A172 (cell line): ENCODE results near the gene QKI. TPM values are rescaled to one million over a fixed set of nuclear protein-coding genes. Genes with fewer than 3 reads are reported as not detected.
A peak's percentile ranks its signal among the peaks of the same experiment; 100 is the strongest.
"Not testable (repeated sequence)": the region's sequence is repeated elsewhere in the genome, so short reads cannot be mapped to it uniquely, and the experiment has no call there.

Experiments used
- DNase-seq: peaks from one replicate; pipeline ENCODE4 v3.0.0-alpha.2; 2015; ENCODE audit warnings: low spot score
- total RNA-seq: library from RNA; depleted of rRNA; stranded (reverse); fragments of >200 nt; shearing (Covaris generic); gene quantifications from 2 replicates; pipeline ENCODE4 v1.2.3, GENCODE V29; 2014

Gene QKI
- total RNA-seq, 1 experiment from 2014 or later, result 81.2 TPM

DNA sequence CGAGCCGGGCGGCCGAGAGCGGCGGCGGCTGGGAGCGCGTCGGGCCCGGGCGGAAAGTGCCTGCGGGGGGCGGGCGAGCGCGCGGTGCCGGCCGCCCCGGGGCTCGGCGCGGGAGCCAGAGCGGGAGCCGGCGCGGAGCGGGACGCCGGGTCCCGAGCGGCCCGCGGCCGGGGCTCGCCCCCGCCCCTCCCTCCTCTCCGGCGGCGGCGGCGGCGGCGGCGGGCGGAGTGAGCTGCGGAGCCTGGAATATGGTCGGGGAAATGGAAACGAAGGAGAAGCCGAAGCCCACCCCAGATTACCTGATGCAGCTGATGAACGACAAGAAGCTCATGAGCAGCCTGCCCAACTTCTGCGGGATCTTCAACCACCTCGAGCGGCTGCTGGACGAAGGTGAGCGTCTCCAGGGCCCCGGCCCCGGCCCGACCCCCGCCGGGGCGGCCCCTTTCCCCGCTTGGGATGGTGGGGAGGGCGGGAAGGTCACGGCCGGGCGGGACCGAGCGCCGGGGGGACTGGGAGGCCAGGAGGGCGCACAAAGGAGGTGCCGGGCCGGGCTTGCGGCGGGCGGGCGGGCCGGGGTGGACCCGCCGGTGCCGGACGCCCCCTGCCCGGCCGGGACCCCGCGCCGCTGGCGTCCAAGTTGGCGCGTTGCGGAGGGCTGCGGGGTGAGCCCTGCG, 565 bp downstream of the QKI start:
- DNase-seq, result no peak

DNA sequence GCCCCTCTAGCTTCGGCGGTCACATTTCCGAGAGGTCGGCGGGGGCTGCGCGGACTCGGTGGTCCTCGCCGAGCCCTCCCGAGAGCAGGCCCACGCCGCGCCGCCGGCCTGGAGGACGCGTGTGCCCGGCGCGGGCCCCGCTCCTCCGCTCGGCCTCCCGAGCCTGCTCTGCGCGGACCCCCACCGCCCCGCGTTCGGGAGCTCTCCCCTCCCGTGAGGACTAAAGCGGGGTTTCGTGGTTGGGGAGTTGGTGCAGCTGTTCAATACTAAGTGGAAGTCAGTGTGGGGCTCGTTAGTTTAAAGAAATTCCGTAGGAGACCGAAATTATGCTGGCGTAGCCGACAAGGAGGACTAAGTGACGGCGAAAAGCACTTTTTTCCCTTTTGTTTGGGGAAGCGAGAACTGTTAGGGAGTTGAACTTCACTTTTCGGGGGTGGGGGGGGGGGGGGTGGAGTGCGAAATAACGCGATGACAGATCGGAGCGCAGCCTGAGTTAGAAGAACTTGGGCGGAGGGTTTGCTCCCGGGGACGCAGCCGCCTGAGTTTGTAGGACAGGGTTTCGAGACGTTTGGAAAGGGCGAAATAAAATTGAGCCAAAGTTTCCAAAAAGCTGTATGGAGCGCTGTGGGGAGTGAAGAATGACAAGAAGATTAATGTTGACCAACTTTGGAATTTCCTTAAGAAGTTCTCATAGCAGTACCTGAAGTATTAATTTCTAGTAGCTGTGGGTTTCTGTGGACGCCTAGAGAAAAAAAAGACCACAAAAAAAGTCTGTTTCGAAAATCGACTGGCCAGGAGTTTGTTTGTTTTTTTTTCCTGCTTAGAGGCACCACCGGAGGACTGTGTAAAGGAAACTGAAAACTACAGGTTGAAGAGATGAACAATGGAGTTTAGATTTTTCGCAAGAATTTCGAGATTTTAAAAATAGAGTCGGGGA, 1.4 kb downstream of the QKI start:
- peak; percentile 16 for DNase-seq

DNA sequence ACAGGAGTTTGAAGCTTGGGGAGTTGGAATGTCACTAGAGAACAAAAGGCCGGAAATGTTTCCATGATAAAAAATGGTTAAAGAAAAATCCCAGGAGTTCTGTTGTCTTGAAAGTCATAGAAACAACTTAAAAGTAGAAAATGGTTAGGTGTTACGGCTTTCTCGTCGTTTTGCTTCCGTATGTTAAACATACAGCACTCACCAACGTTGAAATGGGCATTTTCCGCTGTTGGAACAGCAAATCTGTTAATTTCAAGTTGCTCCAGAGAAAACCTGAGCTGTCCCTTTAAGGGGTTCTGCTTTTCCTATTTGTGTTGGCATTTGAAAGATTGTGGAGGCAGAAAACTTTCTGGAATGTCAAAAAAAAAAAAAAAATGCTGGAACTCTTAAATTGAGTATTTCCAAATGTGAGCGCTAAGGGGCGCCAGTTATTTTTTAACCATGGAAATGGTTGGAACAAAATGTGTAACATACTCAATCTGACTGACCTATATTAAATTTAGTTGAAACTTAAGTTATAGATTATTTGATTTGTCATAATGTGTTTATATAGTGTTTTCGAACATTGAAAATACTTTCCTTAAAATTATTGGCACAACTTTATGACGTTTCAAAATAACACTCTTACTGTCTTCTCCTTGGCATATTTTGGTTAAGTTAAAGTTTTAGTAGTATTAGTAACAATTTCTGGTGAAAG, 2.2 kb downstream of the QKI start:
- peak; percentile 61 for DNase-seq

DNA sequence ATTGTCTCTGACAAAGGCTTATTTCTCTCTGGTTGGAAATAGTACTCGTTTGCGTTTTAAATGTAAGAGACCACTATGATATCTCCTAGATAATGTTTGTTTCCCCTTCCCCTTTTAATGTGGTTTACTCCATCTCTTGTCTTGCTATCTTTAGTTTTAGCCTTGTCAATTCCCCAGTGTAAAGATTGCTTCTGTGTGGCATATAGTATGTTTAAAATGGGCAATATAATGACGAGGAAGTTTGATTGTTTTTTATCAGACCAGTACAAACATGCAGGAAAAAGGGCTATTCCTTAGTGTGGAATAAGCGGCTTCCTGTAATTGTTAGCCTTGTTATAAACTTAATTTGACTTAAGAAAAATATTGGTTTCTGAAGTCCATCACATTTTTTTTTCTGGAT, 3.1 kb downstream of the QKI start:
- DNase-seq, result no peak

- no peak for DNase-seq
These were observed 4.0 kb downstream of the QKI start for GRCh38 chr6:163418311-163419029.

DNA sequence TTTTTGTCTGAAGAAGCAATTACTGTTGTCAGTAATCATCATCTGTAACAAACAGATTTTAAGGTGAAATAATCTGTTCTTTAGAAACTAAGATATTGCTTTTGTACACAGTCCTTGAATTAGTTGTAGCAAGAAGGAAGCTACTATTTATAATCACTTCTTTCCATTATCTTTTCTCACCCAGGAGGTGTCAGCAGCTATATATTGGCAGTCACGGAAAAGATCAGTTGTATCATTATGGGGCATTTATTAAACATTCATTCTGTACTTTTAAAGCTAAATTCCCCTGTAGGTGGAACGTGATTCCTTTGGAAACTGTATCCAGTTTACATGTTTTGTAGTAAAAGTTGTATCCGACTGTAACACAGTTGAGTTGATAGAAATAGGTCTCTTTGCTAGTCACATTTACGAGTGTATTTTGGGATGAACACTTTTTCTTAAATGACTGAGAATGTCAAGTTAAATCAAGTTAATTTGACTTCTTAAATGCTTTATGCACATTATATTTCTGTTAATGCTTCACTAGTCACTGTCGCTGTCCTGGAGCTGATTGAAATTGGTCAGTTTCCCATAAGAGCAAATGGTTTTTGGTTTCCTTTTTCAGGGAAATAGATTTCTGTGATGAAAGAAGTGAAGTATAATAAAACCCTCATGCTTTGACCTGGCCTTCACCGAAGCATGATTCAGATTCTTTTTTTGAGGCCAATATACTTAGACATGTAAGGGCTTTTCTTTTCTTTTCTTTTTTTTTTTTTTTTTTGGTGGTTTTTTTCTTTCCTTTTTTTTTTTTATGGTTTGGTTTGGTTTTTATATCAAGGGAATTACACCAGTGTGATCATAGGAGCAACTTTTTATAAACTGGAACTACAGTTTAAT, 5.1 kb downstream of the QKI start:
- no peak for DNase-seq

DNA sequence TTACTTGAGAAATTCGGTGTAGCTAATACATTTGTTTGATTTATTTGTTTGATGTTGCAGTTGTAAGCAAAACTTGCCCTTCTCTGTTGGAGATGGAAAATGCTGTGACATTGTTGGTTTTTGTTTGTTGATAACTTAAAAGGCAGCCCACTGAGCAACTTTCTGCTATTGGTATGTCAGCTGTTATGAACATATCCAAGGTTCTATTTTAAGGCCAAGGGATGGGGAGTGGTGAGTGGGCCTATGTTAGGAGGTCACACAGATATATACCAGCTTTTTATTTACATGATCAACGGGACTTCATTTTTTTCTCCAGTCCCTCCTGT, 5.7 kb downstream of the QKI start:
- DNase-seq, result no peak

- DNase-seq, result no peak
These were observed 8.0 kb downstream of the QKI start for GRCh38 chr6:163422550-163422949.

GRCh38 chr6:163423696-163424095, 9.2 kb downstream of the QKI start:
- DNase-seq, result no peak

DNA sequence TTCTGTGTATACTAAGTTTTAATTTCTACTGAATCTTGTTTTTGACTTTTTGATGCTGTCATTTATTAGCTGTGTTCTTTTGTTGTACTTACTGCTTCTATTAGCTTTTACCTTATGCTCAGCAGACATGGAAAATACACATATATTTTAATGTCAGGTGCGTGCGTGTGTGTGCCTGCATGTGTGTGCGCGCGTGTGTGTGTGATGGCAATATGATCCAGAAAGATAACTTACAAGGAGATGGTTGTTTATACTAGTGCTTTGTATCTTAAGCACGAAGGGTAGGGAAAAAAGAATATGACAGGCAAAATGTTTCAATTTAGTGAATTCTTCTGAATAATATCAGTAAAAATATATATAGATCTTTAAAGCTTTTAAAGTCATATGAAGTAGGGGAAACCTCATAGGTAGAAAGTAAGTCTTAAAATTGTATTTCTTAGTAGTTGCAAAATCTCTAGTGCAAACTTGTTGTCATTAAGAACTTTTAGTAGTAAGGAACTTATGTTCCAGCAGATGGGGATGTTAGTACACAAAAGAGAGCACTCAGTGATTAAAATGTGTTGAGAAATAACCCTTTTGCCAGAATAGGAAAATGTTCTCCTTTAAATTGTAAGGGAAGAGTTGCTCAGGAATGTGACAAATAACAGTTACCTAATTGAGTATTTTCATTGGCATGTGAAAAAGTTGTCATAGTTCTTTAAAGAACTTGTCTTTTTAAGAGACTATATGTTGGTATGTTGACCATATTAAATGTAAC, 13.2 kb downstream of the QKI start:
- peak; percentile 16 for DNase-seq

GRCh38 chr6:163428373-163428772, 13.9 kb downstream of the QKI start:
- no peak for DNase-seq

DNA sequence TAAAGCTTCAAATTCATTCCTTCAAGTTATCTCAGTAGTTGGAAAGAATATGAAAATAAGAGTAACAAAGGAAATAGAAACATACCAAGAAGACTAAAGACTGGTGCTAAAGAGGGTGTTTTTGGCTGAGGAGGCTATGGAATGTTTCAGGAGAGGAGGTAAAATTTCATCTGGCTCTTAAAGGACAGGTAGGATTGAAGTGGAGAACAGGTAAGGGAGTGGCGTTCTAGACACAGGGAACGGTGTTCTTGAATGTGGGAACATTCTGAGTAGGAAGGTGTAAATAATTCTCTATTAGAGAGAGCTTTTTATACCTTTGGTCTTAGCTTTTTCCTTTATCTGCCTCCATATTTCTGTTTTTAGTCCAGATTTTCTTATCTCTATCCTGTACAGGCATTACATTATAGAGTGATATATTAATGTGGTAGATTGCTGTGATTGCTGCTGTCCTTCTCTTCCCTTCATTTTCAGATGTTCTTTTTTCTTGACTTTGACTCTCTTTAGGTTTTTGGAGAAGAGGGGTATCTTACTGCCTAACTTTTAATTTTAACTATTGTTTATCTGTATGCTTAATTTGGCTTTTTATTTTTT, 15.4 kb downstream of the QKI start:
- DNase-seq, result no peak

DNA sequence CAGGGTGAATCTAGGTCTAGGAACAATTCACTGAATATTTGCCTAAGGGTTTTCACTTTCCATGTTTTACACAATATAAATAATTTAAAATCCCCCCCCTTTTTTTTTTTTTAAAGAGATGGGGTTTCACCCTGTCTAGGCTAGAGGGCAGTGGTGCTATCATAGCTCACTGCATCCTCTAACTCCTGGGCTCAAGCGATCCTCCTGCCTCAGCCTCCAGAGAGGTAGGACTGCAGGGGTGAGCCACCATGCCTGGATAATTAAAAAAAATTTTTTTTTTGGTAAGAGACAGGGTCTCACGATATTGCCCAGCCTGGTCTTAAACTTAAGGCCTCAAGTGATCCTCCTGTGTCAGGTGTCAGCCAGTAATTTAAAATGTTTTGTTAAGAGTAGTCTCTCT, 17.8 kb downstream of the QKI start:
- no peak for DNase-seq

DNA sequence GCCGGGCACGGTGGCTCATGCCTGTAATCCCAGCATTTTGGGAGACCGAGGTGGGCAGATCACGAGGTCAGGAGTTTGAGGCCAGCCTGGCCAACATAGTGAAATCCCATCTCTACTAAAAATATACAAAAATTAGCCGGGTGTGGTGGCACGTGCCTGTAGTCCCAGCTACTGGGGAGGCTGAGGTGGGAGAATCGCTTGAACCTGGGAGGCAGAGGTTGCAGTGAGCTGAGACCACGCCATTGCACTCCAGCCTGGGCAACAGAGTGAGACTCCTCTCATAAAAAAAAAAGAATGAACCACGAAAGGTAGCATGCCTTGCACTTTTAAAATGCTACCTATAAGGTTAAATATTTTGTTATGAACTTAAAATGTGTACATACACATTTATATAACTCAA, 19.0 kb downstream of the QKI start:
- not testable (repeated sequence) for DNase-seq

DNA sequence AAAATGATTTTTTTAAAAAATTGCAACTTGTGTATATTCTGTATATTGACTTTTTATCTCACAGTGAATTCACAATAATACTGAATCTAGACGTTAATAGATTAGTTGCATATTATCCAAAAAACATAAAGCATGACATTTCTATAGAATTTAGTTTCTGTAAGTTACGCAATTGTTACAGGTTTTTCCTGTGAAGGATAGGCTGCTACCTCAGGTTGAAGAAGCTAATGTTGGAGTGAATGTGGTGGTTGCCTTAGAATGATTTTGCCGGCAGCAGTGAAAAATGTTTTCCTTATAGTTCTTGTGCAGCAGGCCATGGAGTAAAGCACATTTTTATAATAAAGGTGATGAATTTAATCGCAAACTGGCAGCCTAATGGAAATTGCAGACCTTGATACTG, 20.5 kb downstream of the QKI start:
- no peak for DNase-seq

- DNase-seq, result no peak
These were observed 22.3 kb downstream of the QKI start for GRCh38 chr6:163436843-163437242.

DNA sequence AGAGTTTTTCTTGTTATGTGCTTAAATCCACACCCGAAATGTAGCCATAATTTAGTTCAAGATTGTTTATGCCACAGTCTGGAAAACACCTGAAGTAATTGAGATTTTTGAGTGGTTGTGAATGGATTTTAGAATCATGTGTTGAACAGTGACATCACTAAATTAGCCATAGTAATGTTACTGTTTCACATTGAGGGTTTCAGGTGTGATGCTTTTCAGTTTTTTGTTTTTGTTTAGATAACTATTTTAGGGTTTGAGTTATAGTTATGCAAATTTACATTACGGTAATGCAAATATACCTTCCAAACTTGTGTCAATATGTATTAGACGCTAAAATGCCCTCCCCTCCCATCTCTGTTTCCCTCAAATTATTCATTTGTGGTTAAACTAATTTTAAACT, 22.9 kb downstream of the QKI start:
- DNase-seq, result no peak

DNA sequence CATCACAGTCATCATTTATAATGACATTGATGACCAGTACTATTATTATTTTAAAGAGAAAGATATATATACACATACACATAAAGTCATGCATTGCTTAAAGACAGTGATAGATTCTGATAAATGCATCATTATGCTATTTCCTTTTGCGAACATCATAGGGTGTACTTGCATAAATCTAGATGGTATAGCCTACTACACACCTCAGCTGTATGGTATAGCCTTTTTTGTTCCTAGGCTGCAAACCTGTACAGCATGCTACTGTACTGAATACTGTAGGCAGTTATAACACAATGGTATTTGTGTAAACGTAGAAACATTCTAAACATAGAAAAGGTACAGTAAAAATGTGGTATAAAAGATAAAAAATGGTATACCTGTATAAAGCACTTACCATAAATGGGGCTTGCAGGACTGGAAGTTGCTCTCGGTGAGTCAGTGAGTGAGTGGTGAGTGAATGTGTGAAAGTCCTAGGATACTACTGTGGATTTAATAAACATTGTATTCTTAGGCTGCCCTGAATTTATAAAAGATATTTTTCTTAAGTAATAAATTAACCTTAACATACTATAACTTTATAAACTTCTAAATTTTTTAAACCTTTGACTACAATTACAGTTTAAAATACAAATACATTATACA, 23.9 kb downstream of the QKI start:
- DNase-seq, result no peak

DNA sequence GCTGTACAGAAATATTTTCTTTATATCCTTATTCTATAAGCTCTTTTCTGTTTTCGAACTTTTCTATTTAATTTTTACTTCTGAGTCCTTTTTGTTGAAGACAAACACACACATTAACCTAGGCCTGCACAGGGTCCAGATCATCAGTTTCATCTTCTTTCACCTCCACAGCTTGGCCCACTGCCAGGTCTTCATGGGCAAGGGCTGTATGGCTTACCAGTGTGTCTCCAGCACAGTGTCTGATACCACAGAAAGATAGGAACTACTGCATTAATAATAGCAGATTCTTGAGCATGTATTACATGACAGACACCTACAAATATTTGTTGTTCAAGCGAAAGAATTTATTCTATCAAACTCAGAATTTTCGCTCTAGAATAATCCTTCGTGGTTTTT, 24.4 kb downstream of the QKI start:
- no peak for DNase-seq
